ENCODE results near the gene MUC4.
"Not testable (repeated sequence)": the region's sequence is repeated elsewhere in the genome, so short reads cannot be mapped to it uniquely, and the experiment has no call there.

MUC4 gene

GRCh38 chr3:195758721-195759353 lies 52.9 kb downstream of the MUC4 start:
- no peak for DNase-seq

DNA sequence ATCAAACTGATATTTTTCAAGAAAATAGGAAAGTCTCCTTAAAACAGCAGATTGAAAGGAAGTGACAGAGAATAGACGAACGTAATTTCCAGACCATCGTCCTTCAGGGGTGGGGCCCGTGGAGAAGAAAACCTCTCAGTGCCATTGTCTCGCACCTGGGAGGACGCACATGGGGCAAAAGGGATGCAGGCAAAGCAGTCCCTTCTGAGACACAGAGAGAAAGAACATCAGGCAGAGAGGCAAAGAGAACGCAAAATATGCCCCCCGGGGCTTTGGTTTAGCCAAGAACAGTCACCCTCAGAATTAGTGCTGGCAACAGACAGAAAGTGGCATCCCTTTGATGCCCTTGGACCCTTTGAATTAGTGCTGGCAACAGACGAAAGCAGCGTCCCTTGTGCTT lies 53.9 kb downstream of the MUC4 start:
- DNase-seq: no peak

DNA sequence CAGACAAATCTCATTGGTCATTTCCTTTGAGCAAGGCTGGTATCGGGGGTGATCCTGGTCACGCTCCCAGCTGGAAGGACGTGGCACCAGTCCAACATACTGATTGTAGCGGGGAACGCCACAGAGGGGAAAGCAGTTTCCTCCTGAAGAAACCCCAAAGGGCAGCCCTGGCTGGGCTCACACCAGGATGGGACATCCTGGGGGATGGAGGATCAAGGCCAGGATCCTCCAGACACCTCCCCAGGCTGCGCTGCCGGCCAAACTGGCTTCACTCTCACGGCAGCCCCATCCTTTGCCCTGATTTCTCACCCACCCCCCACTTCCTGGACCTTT lies 54.3 kb downstream of the MUC4 start:
- DNase-seq: no peak

- DNase-seq: no peak
Observed at GRCh38 chr3:195755791-195756676, 55.7 kb downstream of the MUC4 start.

GRCh38 chr3:195755391-195755790 lies 56.3 kb downstream of the MUC4 start:
- DNase-seq: no peak

DNA sequence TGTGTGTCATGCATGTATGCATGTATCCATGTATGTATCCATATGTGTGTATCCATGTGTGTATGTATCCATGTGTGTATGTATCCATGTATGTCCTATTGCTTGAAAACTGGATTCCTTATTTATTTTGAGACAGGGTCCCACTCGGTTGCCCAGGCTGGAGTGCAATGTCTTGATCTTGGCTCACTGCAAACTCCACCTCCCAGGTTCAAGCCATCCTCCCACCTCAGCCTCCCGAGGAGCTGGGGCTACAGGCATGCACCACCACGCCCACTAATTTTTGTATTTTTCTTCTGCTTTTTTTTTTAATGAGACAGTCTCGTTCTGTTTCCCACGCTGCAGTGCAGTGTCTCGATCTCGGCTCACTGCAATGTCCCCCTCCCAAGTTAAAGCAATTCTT lies 56.8 kb downstream of the MUC4 start:
- DNase-seq: no peak

GRCh38 chr3:195754141-195754540 lies 57.6 kb downstream of the MUC4 start:
- no peak for DNase-seq

DNA sequence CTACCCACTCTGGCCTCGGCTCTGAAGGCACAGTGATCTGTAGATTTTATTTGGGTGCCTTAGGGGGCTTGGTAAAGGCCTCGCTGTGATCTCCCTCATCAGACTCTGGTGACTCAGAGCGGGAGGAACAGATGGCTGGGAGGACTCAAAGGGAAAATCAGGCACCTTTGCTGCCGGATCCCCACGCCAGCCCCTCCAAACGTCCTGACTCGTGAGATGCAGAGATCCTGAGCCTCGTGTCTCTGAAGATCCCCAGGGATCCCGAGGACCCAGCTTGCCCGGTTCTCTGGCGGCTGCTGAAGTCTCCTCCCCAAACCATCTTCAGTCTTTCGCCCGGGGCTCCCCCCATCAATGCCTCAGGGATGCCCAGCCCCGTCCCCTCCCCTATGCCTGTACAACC lies 58.1 kb downstream of the MUC4 start:
- DNase-seq: no peak

- no peak for DNase-seq
Observed at GRCh38 chr3:195752546-195753331, 59.0 kb downstream of the MUC4 start.

- DNase-seq: no peak
Observed at GRCh38 chr3:195752066-195752465, 59.7 kb downstream of the MUC4 start.

GRCh38 chr3:195751560-195751959 lies 60.2 kb downstream of the MUC4 start:
- no peak for DNase-seq

GRCh38 chr3:195750797-195751520 lies 60.8 kb downstream of the MUC4 start:
- no peak for DNase-seq

DNA sequence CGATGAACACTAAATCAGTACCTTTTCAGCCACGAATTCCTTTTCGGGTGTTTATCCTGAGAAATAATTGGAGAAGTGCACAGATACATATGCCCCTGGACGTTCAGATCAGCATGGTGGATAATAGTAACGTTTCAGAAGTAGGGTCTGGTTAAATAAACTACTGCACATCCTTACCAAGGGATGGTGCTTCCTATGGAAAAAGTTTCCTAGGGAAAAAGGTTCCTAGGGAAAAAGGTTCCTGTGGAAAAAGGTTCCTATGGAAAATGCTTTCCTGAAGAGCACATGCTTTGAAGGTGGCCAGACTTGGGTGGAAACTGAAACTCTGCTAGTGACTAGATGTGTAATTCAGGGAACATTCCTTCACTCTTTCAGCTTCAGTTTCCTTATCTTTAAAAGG lies 62.6 kb downstream of the MUC4 start:
- DNase-seq: not testable (repeated sequence)

- DNase-seq: no peak
Observed at GRCh38 chr3:195748661-195749060, 63.1 kb downstream of the MUC4 start.

DNA sequence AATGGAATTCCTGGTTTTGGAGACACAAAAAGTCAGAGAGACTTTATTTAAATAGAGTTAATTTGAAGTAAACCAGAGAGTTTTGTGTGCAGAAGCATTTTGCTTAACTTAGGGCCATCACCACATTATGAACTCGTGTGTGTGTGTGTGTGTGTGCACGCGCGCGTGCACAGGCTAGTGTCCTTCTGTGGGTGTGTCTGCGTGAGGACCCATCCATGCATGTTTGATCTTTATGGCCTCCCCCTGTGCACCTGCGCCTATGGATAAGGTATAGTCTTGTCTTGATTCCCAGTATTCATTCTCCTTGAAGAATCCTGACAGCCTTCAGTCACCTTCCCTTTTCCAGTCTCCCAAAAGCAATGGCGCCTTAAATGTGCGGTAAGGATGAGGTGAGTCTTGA lies 65.0 kb downstream of the MUC4 start:
- no peak for DNase-seq

DNA sequence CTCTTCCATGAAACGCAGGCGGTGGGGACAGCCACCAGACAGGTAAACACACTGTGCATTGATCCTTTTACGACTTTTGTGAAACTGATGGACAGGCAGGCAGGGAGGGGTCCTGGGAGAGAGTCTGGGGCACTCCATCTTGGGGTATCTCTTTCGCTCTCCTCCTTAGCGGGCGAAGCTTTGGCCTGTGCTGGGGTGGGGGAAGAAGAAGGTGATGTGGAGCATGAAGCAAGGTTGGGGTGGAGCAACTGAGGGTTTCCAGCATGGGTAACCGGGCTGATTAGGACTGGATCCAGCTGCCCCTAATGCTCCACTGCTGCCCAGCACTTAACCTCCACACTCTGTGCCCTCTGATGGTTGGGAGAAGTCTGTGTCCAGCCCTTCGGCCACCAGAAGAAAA lies 65.4 kb downstream of the MUC4 start:
- no peak for DNase-seq

- DNase-seq: no peak
Observed at GRCh38 chr3:195744437-195744836, 67.3 kb downstream of the MUC4 start.

GRCh38 chr3:195739561-195740111 lies 72.1 kb downstream of the MUC4 start:
- DNase-seq: no peak

- DNase-seq: no peak
Observed at GRCh38 chr3:195738274-195739044, 73.3 kb downstream of the MUC4 start.

DNA sequence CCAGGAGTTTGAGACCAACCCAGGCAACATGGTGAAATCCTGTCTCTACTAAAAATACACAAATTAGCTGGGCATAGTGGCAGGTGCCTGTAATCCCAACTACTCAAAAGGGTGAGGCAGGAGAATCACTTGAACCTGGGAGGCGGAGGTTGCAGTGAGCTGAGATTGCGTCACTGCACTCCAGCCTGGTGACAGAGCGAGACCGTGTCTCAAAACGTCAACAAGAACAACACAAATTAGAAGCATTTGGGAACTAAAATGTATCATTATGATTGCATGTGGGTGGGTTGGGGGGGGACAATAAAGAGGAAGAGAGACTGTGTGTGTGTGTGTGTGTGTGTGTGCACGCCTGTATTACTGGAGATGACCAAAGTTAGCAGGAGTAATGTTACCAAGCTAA lies 73.9 kb downstream of the MUC4 start:
- DNase-seq: not testable (repeated sequence)

- no peak for DNase-seq
Observed at GRCh38 chr3:195736866-195737490, 74.8 kb downstream of the MUC4 start.
